Endodermal cell (in vitro differentiated cells): Measurements from ENCODE around the gene CRYBB2. TPM values are rescaled to one million over a fixed set of nuclear protein-coding genes. Genes with fewer than 3 reads are reported as not detected.
"Not testable (repeated sequence)": the region's sequence is repeated elsewhere in the genome, so short reads cannot be mapped to it uniquely, and the experiment has no call there.

ENCODE experiments used
- DNase-seq: peaks from one replicate; pipeline ENCODE4 v3.0.0-alpha.2; 2017
- H3K27ac ChIP-seq: 2 replicates; pipeline ENCODE4 v1.5.1; 2013; ENCODE audit warnings: mild to moderate bottlenecking, low read depth, low read length, moderate library complexity
- H3K27me3 ChIP-seq: 2 replicates; pipeline ENCODE4 v1.6.1; 2013; ENCODE audit warnings: mild to moderate bottlenecking, low read length, moderate library complexity; ENCODE audit not compliant: insufficient read depth, control insufficient read depth, poor library complexity, severe bottlenecking
- H3K36me3 ChIP-seq: 2 replicates; pipeline ENCODE4 v1.7.0; 2013; ENCODE audit warnings: mild to moderate bottlenecking, low read length, moderate library complexity; ENCODE audit not compliant: control insufficient read depth, insufficient read depth
- H3K4me1 ChIP-seq: one replicate; pipeline ENCODE4 v1.7.0; 2013; ENCODE audit warnings: low read length; ENCODE audit not compliant: control insufficient read depth, insufficient read depth
- H3K4me3 ChIP-seq: 2 replicates; pipeline ENCODE4 v1.5.1; 2013; ENCODE audit warnings: mild to moderate bottlenecking, low read length, moderate library complexity
- H3K9ac ChIP-seq: 2 replicates; pipeline ENCODE4 v1.6.1; 2013; ENCODE audit warnings: mild to moderate bottlenecking, low read length, moderate library complexity; ENCODE audit not compliant: poor library complexity, severe bottlenecking; ENCODE audit errors: extremely low read depth
- H3K9me3 ChIP-seq: 2 replicates; pipeline ENCODE4 v1.6.1; 2013; ENCODE audit warnings: mild to moderate bottlenecking, low read length, moderate library complexity; ENCODE audit not compliant: control insufficient read depth
- H3K27ac Mint-ChIP-seq: 2 replicates; pipeline ENCODE4 v1.8.0; 2020; ENCODE audit warnings: mixed read lengths
- H3K27me3 Mint-ChIP-seq: 2 replicates; pipeline ENCODE4 v1.8.0; 2021; ENCODE audit warnings: mild to moderate bottlenecking, mixed read lengths; ENCODE audit not compliant: insufficient read depth
- H3K36me3 Mint-ChIP-seq: 2 replicates; pipeline ENCODE4 v1.8.0; 2020; ENCODE audit warnings: low read depth, mixed read lengths
- H3K4me1 Mint-ChIP-seq: 2 replicates; pipeline ENCODE4 v1.8.0; 2020; ENCODE audit warnings: mixed read lengths
- H3K4me3 Mint-ChIP-seq: 2 replicates; pipeline ENCODE4 v1.8.0; 2020; ENCODE audit warnings: mild to moderate bottlenecking, moderate library complexity, mixed read lengths
- H3K9me3 Mint-ChIP-seq: 2 replicates; pipeline ENCODE4 v1.8.0; 2020; ENCODE audit warnings: mild to moderate bottlenecking, mixed read lengths
- CTCF ChIP-seq: fragments of 200-600 bp; sonication (generic); conservative IDR thresholded peaks from 2 replicates; pipeline ENCODE4 v1.5.0; 2021; ENCODE audit warnings: antibody characterized with exemption, mild to moderate bottlenecking
- WGBS, 2 experiments: methylation state at CpG; one replicate each; pipeline versions ENCODE4 v1.1.5 to v1.1.7; 2013; ENCODE audit warnings: missing lambda C conversion rate in 2 of 2, mixed read lengths in 1 of 2; ENCODE audit not compliant: insufficient coverage in 1 of 2, insufficient read length in 1 of 2; 5-methylcytosine and 5-hydroxymethylcytosine counted together
- total RNA-seq, 2 donors: library from RNA; stranded (reverse); fragmentation: NEBNext Ultra II Directional in 1 of 2; extraction: Animal tissue kit (Norgen Biotek cat#: 25700) in 1 of 2; gene quantifications; 2 replicates in 1 of 2; 3 replicates in 1 of 2; pipeline ENCODE4 v1.2.1, GENCODE V29; 2021

CRYBB2 gene
- total RNA-seq, 2 donors from 2014 or later: not detected

GRCh38 chr22:25235547-25236290 is 16.3 kb downstream of the CRYBB2 start:
- no peak overlapping the region for H3K4me3 Mint-ChIP-seq
- 18 to 20% methylated on average over 25 to 30 of the region's 30 CpGs for WGBS, 2 experiments
- H3K36me3 Mint-ChIP-seq: no peaks in the 10 kb centered on the region
- peak; percentile 96 for DNase-seq
- H3K27ac ChIP-seq: no peak overlapping the region
- no peaks in the 10 kb centered on the region for H3K36me3 ChIP-seq
- no peak overlapping the region for H3K4me3 ChIP-seq
- peaks cover 10% of the 10 kb centered on the region for H3K27me3 Mint-ChIP-seq
- H3K9me3 Mint-ChIP-seq: no peaks in the 10 kb centered on the region
- H3K27me3 ChIP-seq: no peaks in the 10 kb centered on the region
- no peak overlapping the region for H3K9ac ChIP-seq
- H3K27ac Mint-ChIP-seq: no peak overlapping the region
- TF ChIP-seq CTCF: peak; percentile 89
- no peaks in the 10 kb centered on the region for H3K4me1 ChIP-seq
- H3K9me3 ChIP-seq: no peaks in the 10 kb centered on the region
- no peaks in the 10 kb centered on the region for H3K4me1 Mint-ChIP-seq

- no peaks in the 10 kb centered on the region for H3K9me3 ChIP-seq
Observed at GRCh38 chr22:25236417-25236816, 17.0 kb downstream of the CRYBB2 start.

GRCh38 chr22:25237503-25237902 is 18.1 kb downstream of the CRYBB2 start:
- no peak overlapping the region for H3K9ac ChIP-seq
- no peaks in the 10 kb centered on the region for H3K4me1 ChIP-seq
- no peaks in the 10 kb centered on the region for H3K36me3 ChIP-seq
- H3K27ac ChIP-seq: no peak overlapping the region
- Mint-ChIP-seq H3K9me3 (no peaks in the 10 kb centered on the region), H3K27me3 (peaks cover 14% of the 10 kb centered on the region), H3K27ac (no peak overlapping the region), H3K4me1 (no peaks in the 10 kb centered on the region), H3K36me3 (no peaks in the 10 kb centered on the region), H3K4me3 (no peak overlapping the region)
- WGBS, 2 experiments: 87 to 92% methylated on average over 3 to 4 of the region's 4 CpGs
- H3K9me3 ChIP-seq: no peaks in the 10 kb centered on the region
- peak; percentile 25 for TF ChIP-seq CTCF
- no peak for DNase-seq
- H3K27me3 ChIP-seq: no peaks in the 10 kb centered on the region
- no peak overlapping the region for H3K4me3 ChIP-seq

More at GRCh38 chr22:25236417-25236816, 17.0 kb downstream of the CRYBB2 start:
- no peaks in the 10 kb centered on the region for H3K36me3 Mint-ChIP-seq
- DNase-seq: no peak
- H3K27ac Mint-ChIP-seq: no peak overlapping the region
- H3K27me3 Mint-ChIP-seq: peaks cover 14% of the 10 kb centered on the region
- TF ChIP-seq CTCF: no peak
- Histone ChIP-seq H3K27me3 (no peaks in the 10 kb centered on the region), H3K4me3 (no peak overlapping the region), H3K4me1 (no peaks in the 10 kb centered on the region), H3K9ac (no peak overlapping the region), H3K27ac (no peak overlapping the region), H3K36me3 (no peaks in the 10 kb centered on the region)
- H3K4me3 Mint-ChIP-seq: no peak overlapping the region
- no peaks in the 10 kb centered on the region for H3K4me1 Mint-ChIP-seq
- WGBS, 2 experiments: 98 to 100% methylated on average over 3 to 5 of the region's 6 CpGs
- no peaks in the 10 kb centered on the region for H3K9me3 Mint-ChIP-seq

- peaks cover 14% of the 10 kb centered on the region for H3K27me3 Mint-ChIP-seq
- not testable (repeated sequence) for DNase-seq
- 80% methylated on average over 5 of the region's 9 CpGs; no CpG with 5 or more reads in 1 of the 2 experiments for WGBS, 2 experiments
Observed at GRCh38 chr22:25238058-25238457, 18.6 kb downstream of the CRYBB2 start.

GRCh38 chr22:25255169-25255568 is 35.7 kb downstream of the CRYBB2 start:
- H3K27ac ChIP-seq, H3K4me3 Mint-ChIP-seq, H3K4me1 ChIP-seq, H3K36me3 ChIP-seq, H3K27me3 ChIP-seq, H3K9me3 Mint-ChIP-seq, DNase-seq, H3K9ac ChIP-seq, H3K9me3 ChIP-seq, H3K27me3 Mint-ChIP-seq, H3K27ac Mint-ChIP-seq, H3K36me3 Mint-ChIP-seq, H3K4me1 Mint-ChIP-seq, H3K4me3 ChIP-seq: not testable (repeated sequence)
- 78 to 88% methylated on average over 1 of the region's 1 CpG for WGBS, 2 experiments

More at GRCh38 chr22:25238058-25238457, 18.6 kb downstream of the CRYBB2 start:
- H3K4me3 Mint-ChIP-seq, H3K4me1 Mint-ChIP-seq, H3K27me3 ChIP-seq, H3K27ac ChIP-seq, H3K9ac ChIP-seq, H3K27ac Mint-ChIP-seq, H3K4me1 ChIP-seq, H3K4me3 ChIP-seq, H3K9me3 Mint-ChIP-seq, H3K9me3 ChIP-seq, H3K36me3 ChIP-seq, H3K36me3 Mint-ChIP-seq: not testable (repeated sequence)
